Measurements from ENCODE around the gene NT5DC1. TPM values are rescaled to one million over a fixed set of nuclear protein-coding genes. Genes with fewer than 3 reads are reported as not detected.

NT5DC1 gene
- polyA plus RNA-seq, 1 donor from 2014 or later: 1.3 TPM

DNA sequence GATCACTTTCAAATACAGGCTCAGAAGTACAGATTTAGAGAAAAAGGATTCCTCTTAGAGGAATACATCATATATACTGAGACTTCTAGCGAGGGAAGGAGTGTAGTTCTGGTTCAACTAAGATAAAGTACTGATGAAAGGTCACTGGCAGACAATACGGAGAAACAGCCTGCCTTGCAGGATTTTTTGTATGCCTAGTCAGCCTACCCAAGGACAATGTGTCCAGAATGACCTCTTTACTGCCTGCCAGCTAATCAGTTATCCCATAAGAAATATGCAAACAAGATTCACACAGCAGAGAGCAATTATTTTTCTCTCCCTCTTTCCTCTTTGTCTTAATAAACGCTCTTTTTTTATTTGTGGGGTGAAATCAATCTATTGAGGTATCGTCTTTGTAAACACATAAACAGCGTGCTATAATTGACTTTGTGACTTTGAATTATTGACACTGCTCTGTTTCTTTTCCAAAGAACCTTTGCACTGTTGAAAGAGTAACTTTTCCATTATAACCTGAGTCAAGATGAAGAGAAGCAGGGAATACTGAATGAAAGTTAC, 154.7 kb downstream of the NT5DC1 start:
- H3K36me3 ChIP-seq (ENCODE audit: insufficient read depth, low read length): peaks cover 4% of the 10 kb centered on the region
- peak overlapping the region; percentile 99 for H3K27ac ChIP-seq (ENCODE audit: low read length)
- H3K9me2 ChIP-seq (ENCODE audit: insufficient read depth, low read length): no peaks in the 10 kb centered on the region
- H3K9ac ChIP-seq (ENCODE audit: low read length): peak overlapping the region; percentile 100
- H3K4me2 ChIP-seq (ENCODE audit: low read length): peak overlapping the region; percentile 99
- H3K79me2 ChIP-seq (replicated peaks; ENCODE audit: insufficient read depth, low read length): peaks cover 59% of the 10 kb centered on the region
- H3K4me3 ChIP-seq (ENCODE audit: low read length): peak overlapping the region; percentile 89
- H3K27me3 ChIP-seq (ENCODE audit: insufficient read depth, low read depth, low read length): no peaks in the 10 kb centered on the region
- peaks cover 3% of the 10 kb centered on the region for H3F3A ChIP-seq (ENCODE audit: insufficient read depth, low read length, poor library complexity, severe bottlenecking)
- TF ChIP-seq POLR2AphosphoS5 (IDR thresholded peaks at IDR 0.05) (peak; percentile 11), TAF1 (IDR thresholded peaks at IDR 0.05; ENCODE audit: low read depth) (no peak), RAD21 (conservative IDR thresholded peaks at IDR 0.05) (no peak), MXI1 (conservative IDR thresholded peaks at IDR 0.05; ENCODE audit: poor library complexity, severe bottlenecking) (no peak), EP300 (conservative IDR thresholded peaks at IDR 0.05; ENCODE audit: poor library complexity, severe bottlenecking) (no peak)
- TF ChIP-seq, protein P1, sequence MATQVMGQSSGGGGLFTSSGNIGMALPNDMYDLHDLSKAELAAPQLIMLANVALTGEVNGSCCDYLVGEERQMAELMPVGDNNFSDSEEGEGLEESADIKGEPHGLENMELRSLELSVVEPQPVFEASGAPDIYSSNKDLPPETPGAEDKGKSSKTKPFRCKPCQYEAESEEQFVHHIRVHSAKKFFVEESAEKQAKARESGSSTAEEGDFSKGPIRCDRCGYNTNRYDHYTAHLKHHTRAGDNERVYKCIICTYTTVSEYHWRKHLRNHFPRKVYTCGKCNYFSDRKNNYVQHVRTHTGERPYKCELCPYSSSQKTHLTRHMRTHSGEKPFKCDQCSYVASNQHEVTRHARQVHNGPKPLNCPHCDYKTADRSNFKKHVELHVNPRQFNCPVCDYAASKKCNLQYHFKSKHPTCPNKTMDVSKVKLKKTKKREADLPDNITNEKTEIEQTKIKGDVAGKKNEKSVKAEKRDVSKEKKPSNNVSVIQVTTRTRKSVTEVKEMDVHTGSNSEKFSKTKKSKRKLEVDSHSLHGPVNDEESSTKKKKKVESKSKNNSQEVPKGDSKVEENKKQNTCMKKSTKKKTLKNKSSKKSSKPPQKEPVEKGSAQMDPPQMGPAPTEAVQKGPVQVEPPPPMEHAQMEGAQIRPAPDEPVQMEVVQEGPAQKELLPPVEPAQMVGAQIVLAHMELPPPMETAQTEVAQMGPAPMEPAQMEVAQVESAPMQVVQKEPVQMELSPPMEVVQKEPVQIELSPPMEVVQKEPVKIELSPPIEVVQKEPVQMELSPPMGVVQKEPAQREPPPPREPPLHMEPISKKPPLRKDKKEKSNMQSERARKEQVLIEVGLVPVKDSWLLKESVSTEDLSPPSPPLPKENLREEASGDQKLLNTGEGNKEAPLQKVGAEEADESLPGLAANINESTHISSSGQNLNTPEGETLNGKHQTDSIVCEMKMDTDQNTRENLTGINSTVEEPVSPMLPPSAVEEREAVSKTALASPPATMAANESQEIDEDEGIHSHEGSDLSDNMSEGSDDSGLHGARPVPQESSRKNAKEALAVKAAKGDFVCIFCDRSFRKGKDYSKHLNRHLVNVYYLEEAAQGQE (IDR thresholded peaks at IDR 0.05; ENCODE audit: borderline replicate concordance): no peak
- TF ChIP-seq, protein P2, sequence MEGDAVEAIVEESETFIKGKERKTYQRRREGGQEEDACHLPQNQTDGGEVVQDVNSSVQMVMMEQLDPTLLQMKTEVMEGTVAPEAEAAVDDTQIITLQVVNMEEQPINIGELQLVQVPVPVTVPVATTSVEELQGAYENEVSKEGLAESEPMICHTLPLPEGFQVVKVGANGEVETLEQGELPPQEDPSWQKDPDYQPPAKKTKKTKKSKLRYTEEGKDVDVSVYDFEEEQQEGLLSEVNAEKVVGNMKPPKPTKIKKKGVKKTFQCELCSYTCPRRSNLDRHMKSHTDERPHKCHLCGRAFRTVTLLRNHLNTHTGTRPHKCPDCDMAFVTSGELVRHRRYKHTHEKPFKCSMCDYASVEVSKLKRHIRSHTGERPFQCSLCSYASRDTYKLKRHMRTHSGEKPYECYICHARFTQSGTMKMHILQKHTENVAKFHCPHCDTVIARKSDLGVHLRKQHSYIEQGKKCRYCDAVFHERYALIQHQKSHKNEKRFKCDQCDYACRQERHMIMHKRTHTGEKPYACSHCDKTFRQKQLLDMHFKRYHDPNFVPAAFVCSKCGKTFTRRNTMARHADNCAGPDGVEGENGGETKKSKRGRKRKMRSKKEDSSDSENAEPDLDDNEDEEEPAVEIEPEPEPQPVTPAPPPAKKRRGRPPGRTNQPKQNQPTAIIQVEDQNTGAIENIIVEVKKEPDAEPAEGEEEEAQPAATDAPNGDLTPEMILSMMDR (IDR thresholded peaks at IDR 0.05; ENCODE audit: poor library complexity, severe bottlenecking): no peak
- H2AFZ ChIP-seq (ENCODE audit: low read depth, low read length): peak overlapping the region; percentile 79
- H4K20me1 ChIP-seq (ENCODE audit: insufficient read depth): peaks cover 13% of the 10 kb centered on the region
- no peaks in the 10 kb centered on the region for H3K9me3 ChIP-seq (ENCODE audit: low read length)

DNA sequence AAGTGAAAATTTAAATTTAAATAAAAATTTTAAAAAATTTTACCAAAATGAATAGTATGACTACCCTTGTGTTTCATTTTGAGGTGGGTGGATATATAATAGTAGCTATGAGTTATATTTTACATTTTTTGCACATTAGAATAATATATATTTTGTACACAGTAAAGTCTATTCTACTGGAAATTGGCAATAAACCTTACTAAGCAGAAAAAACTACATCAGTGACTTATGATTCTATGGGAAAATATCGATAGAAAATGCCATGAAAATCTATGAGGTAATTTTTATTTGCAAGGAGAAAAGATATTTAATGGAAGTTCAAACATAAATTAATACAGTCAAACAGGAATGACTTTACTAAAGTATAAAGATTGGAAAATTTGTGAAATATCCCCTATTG, 156.0 kb downstream of the NT5DC1 start:
- Histone ChIP-seq H3K27me3 (ENCODE audit: insufficient read depth, low read depth, low read length) (no peaks in the 10 kb centered on the region), H3K4me3 (ENCODE audit: low read length) (peak overlapping the region; percentile 89), H4K20me1 (ENCODE audit: insufficient read depth) (peaks cover 4% of the 10 kb centered on the region), H3K4me2 (ENCODE audit: low read length) (no peak overlapping the region), H3K36me3 (ENCODE audit: insufficient read depth, low read length) (peaks cover 4% of the 10 kb centered on the region), H3K9me3 (ENCODE audit: low read length) (no peaks in the 10 kb centered on the region), H3K9ac (ENCODE audit: low read length) (no peak overlapping the region), H3K79me2 (replicated peaks; ENCODE audit: insufficient read depth, low read length) (peaks cover 48% of the 10 kb centered on the region), H3K27ac (ENCODE audit: low read length) (no peak overlapping the region), H2AFZ (ENCODE audit: low read depth, low read length) (no peak overlapping the region), H3K9me2 (ENCODE audit: insufficient read depth, low read length) (no peaks in the 10 kb centered on the region), H3F3A (ENCODE audit: insufficient read depth, low read length, poor library complexity, severe bottlenecking) (peaks cover 3% of the 10 kb centered on the region)
- TF ChIP-seq EP300 (conservative IDR thresholded peaks at IDR 0.05; ENCODE audit: poor library complexity, severe bottlenecking): no peak
- TF ChIP-seq SMC3 (conservative IDR thresholded peaks at IDR 0.05; ENCODE audit: poor library complexity): no peak
- TF ChIP-seq POLR2AphosphoS5 (IDR thresholded peaks at IDR 0.05): no peak
- TF ChIP-seq, protein P1 (IDR thresholded peaks at IDR 0.05; ENCODE audit: borderline replicate concordance): no peak
- no peak for TF ChIP-seq TAF1 (IDR thresholded peaks at IDR 0.05; ENCODE audit: low read depth)
- no peak for TF ChIP-seq RAD21 (conservative IDR thresholded peaks at IDR 0.05)
- no peak for TF ChIP-seq MXI1 (conservative IDR thresholded peaks at IDR 0.05; ENCODE audit: poor library complexity, severe bottlenecking)
- TF ChIP-seq EZH2 (IDR thresholded peaks at IDR 0.05; ENCODE audit: borderline replicate concordance, insufficient read depth, low read length, poor library complexity, severe bottlenecking): no peak
